ENCODE results near the gene GZMM. TPM values are rescaled to one million over a fixed set of nuclear protein-coding genes. Genes with fewer than 3 reads are reported as not detected.

Gene GZMM
- total RNA-seq, 3 donors from 2014 or later = 0.33 to 1.1 TPM; not detected in 1

DNA sequence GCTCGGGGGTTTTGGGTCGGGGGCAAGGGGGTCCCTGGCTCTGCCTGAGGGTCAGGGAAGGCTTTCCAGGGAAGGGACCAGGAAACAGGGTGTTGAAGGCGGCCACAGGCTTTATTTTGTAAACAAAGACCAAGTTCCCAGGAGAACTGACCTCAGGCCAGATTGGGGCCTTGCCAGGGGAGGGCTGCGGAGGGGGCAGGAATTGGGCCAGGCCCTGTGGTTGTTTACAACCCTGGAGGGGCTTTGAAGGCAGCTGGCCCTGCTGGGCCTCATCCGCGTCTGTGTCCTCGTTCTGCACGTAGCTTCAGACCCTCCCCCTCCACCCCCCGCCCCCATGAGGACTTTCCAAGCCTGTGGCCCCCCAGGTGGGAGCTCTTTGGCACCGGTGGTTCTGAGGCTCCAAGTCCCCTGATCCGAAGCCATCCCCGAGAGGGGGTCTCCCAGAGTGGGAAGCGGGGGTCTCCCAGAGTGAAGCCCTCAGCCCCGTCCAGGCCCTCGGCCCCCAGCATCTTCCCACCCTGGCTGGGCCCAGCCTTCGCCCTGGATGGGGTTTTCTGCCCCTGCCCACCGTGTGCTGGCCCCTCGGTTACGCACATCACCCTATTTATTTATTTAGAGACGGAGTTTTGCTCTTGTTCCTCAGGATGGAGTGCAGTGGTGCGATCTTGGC is 15.1 kb downstream of the GZMM start:
- H3K9me3 ChIP-seq = no peaks in the 10 kb centered on the region
- H3K27ac ChIP-seq = peak overlapping the region in 1 of 2 donors; percentile 38
- DNase-seq (ENCODE audit: low spot score in 2 of 2) = peak; percentile 34 to 79
- intact Hi-C loops (cut with DNase I; ENCODE audit: low total_unique reads) = no loop called here
- TF ChIP-seq, protein P1, sequence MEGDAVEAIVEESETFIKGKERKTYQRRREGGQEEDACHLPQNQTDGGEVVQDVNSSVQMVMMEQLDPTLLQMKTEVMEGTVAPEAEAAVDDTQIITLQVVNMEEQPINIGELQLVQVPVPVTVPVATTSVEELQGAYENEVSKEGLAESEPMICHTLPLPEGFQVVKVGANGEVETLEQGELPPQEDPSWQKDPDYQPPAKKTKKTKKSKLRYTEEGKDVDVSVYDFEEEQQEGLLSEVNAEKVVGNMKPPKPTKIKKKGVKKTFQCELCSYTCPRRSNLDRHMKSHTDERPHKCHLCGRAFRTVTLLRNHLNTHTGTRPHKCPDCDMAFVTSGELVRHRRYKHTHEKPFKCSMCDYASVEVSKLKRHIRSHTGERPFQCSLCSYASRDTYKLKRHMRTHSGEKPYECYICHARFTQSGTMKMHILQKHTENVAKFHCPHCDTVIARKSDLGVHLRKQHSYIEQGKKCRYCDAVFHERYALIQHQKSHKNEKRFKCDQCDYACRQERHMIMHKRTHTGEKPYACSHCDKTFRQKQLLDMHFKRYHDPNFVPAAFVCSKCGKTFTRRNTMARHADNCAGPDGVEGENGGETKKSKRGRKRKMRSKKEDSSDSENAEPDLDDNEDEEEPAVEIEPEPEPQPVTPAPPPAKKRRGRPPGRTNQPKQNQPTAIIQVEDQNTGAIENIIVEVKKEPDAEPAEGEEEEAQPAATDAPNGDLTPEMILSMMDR (IDR thresholded peaks at IDR 0.05) = no peak
- TF ChIP-seq POLR2A (IDR thresholded peaks at IDR 0.05) (no peak), POLR2AphosphoS5 (IDR thresholded peaks at IDR 0.05) (no peak)
- H3K4me3 ChIP-seq = no peak overlapping the region
- H3K4me1 ChIP-seq = peaks cover 0 to 7% of the 10 kb centered on the region in 2 donors
- H3K36me3 ChIP-seq = no peaks in the 10 kb centered on the region
- H3K27me3 ChIP-seq = no peaks in the 10 kb centered on the region

DNA sequence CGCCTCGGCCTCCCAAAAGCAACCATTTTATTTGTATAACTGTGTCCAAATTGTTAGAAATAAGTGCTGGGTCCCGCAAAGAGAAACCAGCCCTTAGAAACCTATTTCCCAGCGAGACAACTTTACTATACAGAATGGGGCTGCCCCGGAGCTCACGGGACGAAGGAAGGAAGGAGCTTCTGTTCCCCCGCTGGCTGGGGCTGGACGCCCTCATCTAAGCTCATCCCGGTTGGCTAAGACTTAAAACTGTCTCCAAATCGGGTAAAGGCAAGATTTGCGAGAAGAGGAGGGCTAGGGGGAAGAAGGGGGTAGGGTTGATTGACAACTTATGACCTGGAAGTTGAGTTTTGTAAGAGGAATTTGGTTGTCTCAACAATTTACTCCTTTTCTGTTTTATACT is 16.3 kb downstream of the GZMM start:
- Histone ChIP-seq H3K4me3 (no peak overlapping the region), H3K4me1 (peaks cover 0 to 7% of the 10 kb centered on the region in 2 donors), H3K27me3 (no peaks in the 10 kb centered on the region), H3K9me3 (no peaks in the 10 kb centered on the region), H3K27ac (no peak overlapping the region), H3K36me3 (no peaks in the 10 kb centered on the region)
- intact Hi-C loops (cut with DNase I; ENCODE audit: low total_unique reads) = no loop called here
- DNase-seq (ENCODE audit: low spot score in 2 of 2) = no peak
- no peak for TF ChIP-seq POLR2AphosphoS5 (IDR thresholded peaks at IDR 0.05)
- TF ChIP-seq POLR2A (IDR thresholded peaks at IDR 0.05) = no peak
- TF ChIP-seq, protein P1 (IDR thresholded peaks at IDR 0.05) = no peak

DNA sequence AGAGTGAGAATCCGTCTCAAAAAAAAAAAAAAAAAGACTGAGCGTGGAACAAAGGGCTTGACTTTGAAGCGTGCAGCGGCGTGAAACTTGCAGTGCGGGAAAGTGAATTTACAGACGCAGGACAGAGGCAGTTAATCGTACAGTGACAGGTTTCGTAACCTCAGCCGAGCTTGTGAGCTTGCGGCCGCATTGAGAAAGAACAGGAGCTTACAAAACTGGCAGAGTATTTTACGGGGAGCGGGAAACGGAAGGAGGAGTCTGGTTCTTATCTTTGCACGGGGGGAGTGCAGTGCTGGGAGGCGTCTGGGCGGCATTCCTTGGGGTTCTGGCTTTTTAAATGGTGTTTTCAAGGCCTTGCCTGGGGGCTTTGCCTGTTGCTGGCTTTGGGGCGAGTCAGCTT is 22.6 kb downstream of the GZMM start:
- H3K27ac ChIP-seq = no peak overlapping the region
- H3K9me3 ChIP-seq = no peaks in the 10 kb centered on the region
- TF ChIP-seq, protein P1 (IDR thresholded peaks at IDR 0.05) = no peak
- peak in 2 of 3 donors; percentile 38 to 39 for TF ChIP-seq POLR2AphosphoS5 (IDR thresholded peaks at IDR 0.05)
- intact Hi-C loops (cut with DNase I; ENCODE audit: low total_unique reads) = no loop called here
- H3K36me3 ChIP-seq = no peaks in the 10 kb centered on the region
- H3K27me3 ChIP-seq = no peaks in the 10 kb centered on the region
- H3K4me1 ChIP-seq = no peaks in the 10 kb centered on the region
- DNase-seq (ENCODE audit: low spot score in 2 of 2) = peak in 1 of 2 donors; percentile 43
- no peak overlapping the region for H3K4me3 ChIP-seq

DNA sequence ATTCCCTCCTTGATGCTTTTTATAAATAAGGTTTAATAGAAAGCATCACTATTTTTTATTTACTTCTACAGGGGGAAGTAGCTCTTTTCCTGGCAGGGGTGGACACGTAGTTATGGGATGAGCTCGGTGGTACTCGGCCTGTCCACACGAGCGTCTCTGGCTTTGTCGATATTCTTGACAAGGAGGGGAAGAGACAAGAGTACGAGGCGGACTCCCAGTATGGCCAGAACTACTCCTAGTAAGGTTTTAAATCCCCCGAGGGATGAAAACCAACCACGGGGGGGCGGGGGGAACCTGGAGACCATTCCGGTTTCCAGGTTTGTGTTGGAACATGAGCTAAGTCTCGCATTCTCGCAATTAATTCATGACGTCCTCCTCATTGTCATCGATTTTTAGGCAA is 23.0 kb downstream of the GZMM start:
- H3K27me3 ChIP-seq = no peaks in the 10 kb centered on the region
- no peaks in the 10 kb centered on the region for H3K9me3 ChIP-seq
- no peak overlapping the region for H3K27ac ChIP-seq
- no peak overlapping the region for H3K4me3 ChIP-seq
- intact Hi-C loops (cut with DNase I; ENCODE audit: low total_unique reads) = no loop called here
- TF ChIP-seq, protein P1 (IDR thresholded peaks at IDR 0.05) = no peak
- TF ChIP-seq POLR2AphosphoS5 (IDR thresholded peaks at IDR 0.05) = no peak
- no peak for TF ChIP-seq POLR2A (IDR thresholded peaks at IDR 0.05)
- no peaks in the 10 kb centered on the region for H3K4me1 ChIP-seq
- no peak for DNase-seq (ENCODE audit: low spot score in 2 of 2)
- no peaks in the 10 kb centered on the region for H3K36me3 ChIP-seq

- no peaks in the 10 kb centered on the region for H3K4me1 ChIP-seq
- DNase-seq (ENCODE audit: low spot score in 2 of 2) = no peak
- H3K9me3 ChIP-seq = no peaks in the 10 kb centered on the region
- no peak overlapping the region for H3K27ac ChIP-seq
- H3K27me3 ChIP-seq = no peaks in the 10 kb centered on the region
- H3K36me3 ChIP-seq = no peaks in the 10 kb centered on the region
- TF ChIP-seq POLR2A (IDR thresholded peaks at IDR 0.05) = no peak
- TF ChIP-seq, protein P1 (IDR thresholded peaks at IDR 0.05) = no peak
- no peak for TF ChIP-seq POLR2AphosphoS5 (IDR thresholded peaks at IDR 0.05)
- H3K4me3 ChIP-seq = no peak overlapping the region
- intact Hi-C loops (cut with DNase I; ENCODE audit: low total_unique reads) = no loop called here
These were observed 23.5 kb downstream of the GZMM start for GRCh38 chr19:567296-567900.
